HEK293 (cell line): Measurements from ENCODE around the gene HHIPL1.

Experiments
- CTCF ChIA-PET: fragments of 350-600 bp; formaldehyde crosslinking; extraction: SDS; loops from one replicate; lab custom pipeline; 2021; ENCODE audit warnings: antibody characterized with exemption; lab: Yijun Ruan, JAX
- POLR2A ChIA-PET: fragments of 300-600 bp; formaldehyde crosslinking; extraction: SDS; loops from one replicate; lab custom pipeline; 2020; ENCODE audit warnings: antibody characterized with exemption, inconsistent platforms; lab: Yijun Ruan, JAX
- H3K27ac ChIP-seq: fragments of 200-500 bp; sonication (Bioruptor generic); 2 replicates; pipeline ENCODE4 v1.5.1; 2014; ENCODE audit warnings: low read depth, low read length, control low read depth, inconsistent platforms; ENCODE audit errors: extremely low read depth
- H3K36me3 ChIP-seq, 2 experiments: fragments of 200-500 bp in 1 of 2; sonication (Bioruptor generic) in 1 of 2; 1 replicate in 1 of 2; 2 replicates in 1 of 2; pipeline ENCODE4 v1.5.1; 2014 to 2017; ENCODE audit warnings: inconsistent platforms in 2 of 2, low read length in 2 of 2; ENCODE audit not compliant: control insufficient read depth in 2 of 2, insufficient read depth in 1 of 2
- H3K4me1 ChIP-seq: fragments of 200-500 bp; sonication (Bioruptor generic); 2 replicates; pipeline ENCODE4 v1.5.1; 2014; ENCODE audit warnings: mild to moderate bottlenecking, low read length, inconsistent platforms; ENCODE audit not compliant: control insufficient read depth, insufficient read depth
- H3K4me3 ChIP-seq: 2 replicates; pipeline ENCODE4 v1.5.1; 2011; ENCODE audit warnings: low read depth, mild to moderate bottlenecking, control low read depth, low read length, moderate library complexity
- H3K9me3 ChIP-seq: fragments of 200-500 bp; sonication (Bioruptor generic); 2 replicates; pipeline ENCODE4 v1.5.1; 2014; ENCODE audit warnings: low read depth, low read length, inconsistent platforms; ENCODE audit not compliant: control insufficient read depth, insufficient read depth
- EGR2 ChIP-seq: fragments of 450-650 bp; formaldehyde crosslinking; IDR thresholded peaks from 2 replicates; pipeline ENCODE4 v1.5.1; 2016; ENCODE audit warnings: low read depth, missing biosample characterization, missing genetic modification characterization
- HOXA7 ChIP-seq: sonication (generic); formaldehyde crosslinking; IDR thresholded peaks from 2 replicates; pipeline ENCODE4 v1.8.1; 2022; ENCODE audit warnings: missing genetic modification reagents, borderline replicate concordance
- IKZF3 ChIP-seq: fragments of 450-650 bp; IDR thresholded peaks from 2 replicates; pipeline ENCODE4 v1.5.0; 2018; ENCODE audit warnings: missing biosample characterization, mild to moderate bottlenecking, missing genetic modification characterization, moderate library complexity
- PRDM2 ChIP-seq: fragments of 450-650 bp; formaldehyde crosslinking; IDR thresholded peaks from 2 replicates; pipeline ENCODE4 v1.5.1; 2016; ENCODE audit warnings: missing biosample characterization, missing genetic modification characterization, borderline replicate concordance
- REST ChIP-seq: fragments of 450-650 bp; formaldehyde crosslinking; IDR thresholded peaks from 2 replicates; pipeline ENCODE4 v1.5.1; 2016; ENCODE audit warnings: missing biosample characterization, missing genetic modification characterization
- ZBTB1 ChIP-seq: fragments of 450-650 bp; formaldehyde crosslinking; IDR thresholded peaks from 2 replicates; pipeline ENCODE4 v1.5.1; 2016; ENCODE audit warnings: missing biosample characterization, missing genetic modification characterization
- ZFP37 ChIP-seq: fragments of 450-650 bp; formaldehyde crosslinking; IDR thresholded peaks from 2 replicates; pipeline ENCODE4 v1.5.1; 2016; ENCODE audit warnings: missing biosample characterization, missing genetic modification characterization
- ZNF202 ChIP-seq: fragments of 450-650 bp; formaldehyde crosslinking; IDR thresholded peaks from 2 replicates; pipeline ENCODE4 v1.5.1; 2016; ENCODE audit warnings: missing biosample characterization, missing genetic modification characterization, borderline replicate concordance
- ZNF239 ChIP-seq: fragments of 450-650 bp; formaldehyde crosslinking; IDR thresholded peaks from 2 replicates; pipeline ENCODE4 v1.5.1; 2016; ENCODE audit warnings: missing biosample characterization, missing genetic modification characterization
- ZNF354C ChIP-seq: fragments of 450-650 bp; formaldehyde crosslinking; IDR thresholded peaks from 2 replicates; pipeline ENCODE4 v1.5.1; 2016; ENCODE audit warnings: missing biosample characterization, missing genetic modification characterization, low read depth, borderline replicate concordance
- ZNF416 ChIP-seq: fragments of 450-650 bp; formaldehyde crosslinking; IDR thresholded peaks from 2 replicates; pipeline ENCODE4 v1.5.1; 2016; ENCODE audit warnings: missing biosample characterization, missing genetic modification characterization
- ZNF488 ChIP-seq: fragments of 450-650 bp; formaldehyde crosslinking; IDR thresholded peaks from 2 replicates; pipeline ENCODE4 v1.5.1; 2016; ENCODE audit warnings: missing biosample characterization, missing genetic modification characterization
- ZNF664 ChIP-seq: fragments of 450-650 bp; formaldehyde crosslinking; IDR thresholded peaks from 2 replicates; pipeline ENCODE4 v1.5.1; 2016; ENCODE audit warnings: missing biosample characterization, missing genetic modification characterization
- ZNF704 ChIP-seq: fragments of 450-650 bp; formaldehyde crosslinking; IDR thresholded peaks from 2 replicates; pipeline ENCODE4 v1.5.1; 2016; ENCODE audit warnings: missing biosample characterization, missing genetic modification characterization
- TF ChIP-seq, protein P1 (sequence below): fragments of 450-650 bp; formaldehyde crosslinking; IDR thresholded peaks from 2 replicates; pipeline ENCODE4 v1.5.1; 2016; ENCODE audit warnings: missing biosample characterization, missing genetic modification characterization, borderline replicate concordance

HHIPL1 gene

DNA sequence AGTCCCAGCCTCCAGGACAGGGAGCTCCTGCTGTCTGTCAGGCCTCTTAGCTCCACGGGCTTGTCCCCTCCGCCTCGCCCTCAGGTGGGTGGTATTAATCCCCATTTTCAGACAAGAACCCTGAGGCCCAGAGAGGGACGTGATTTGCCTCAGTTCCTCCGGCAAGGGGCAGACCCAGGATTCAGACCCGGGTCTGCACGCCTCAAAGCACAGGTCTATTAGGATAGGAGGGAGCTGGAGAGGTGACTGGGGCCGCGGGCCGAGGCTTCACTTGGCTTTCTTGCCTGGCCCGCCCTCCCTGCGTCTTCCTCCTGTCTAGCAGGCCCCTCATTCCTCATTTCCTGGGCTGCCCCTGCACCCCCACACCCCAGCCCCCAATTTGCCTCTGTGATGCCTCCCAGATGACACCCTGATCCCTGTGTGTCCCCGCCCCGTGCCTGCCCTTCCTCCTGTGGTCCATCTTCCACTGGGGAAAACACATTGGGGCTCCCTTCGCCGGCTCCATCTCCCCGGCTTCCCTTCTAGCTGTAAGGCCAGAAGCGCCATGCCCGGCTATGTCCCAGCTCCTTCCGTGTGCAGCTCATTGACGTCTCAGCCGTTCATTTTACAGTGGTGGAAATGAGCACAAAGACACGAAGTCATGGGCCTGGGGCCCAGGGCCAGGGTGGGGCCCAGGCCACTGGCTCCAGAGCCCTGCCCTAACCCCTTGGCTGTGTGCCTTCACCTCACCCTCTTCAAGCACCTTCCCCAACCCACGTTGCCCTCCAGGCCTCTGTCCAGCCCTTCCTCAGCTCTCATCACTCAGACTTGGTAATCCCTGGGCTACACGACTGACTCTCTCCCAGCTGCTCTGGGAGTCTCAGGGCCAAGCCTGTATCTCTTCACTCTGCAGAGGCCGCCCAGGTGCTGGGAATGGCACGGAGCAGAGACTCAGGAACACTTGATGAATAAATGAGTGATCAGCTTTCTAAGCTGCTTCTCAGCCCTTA lies 23.7 kb downstream of the HHIPL1 start:
- ChIA-PET CTCF (interaction anchor here (0.6 to 2.0 kb wide), 8 partner anchors 9 to 314 kb away, joined by 3 to 6 read pairs (median 4); partner anchors contain the start of gene CYP46A1), POLR2A (interaction anchor here (1.0 kb wide), 1 partner anchor 16 kb away, joined by 3 read pairs; the partner anchor contains the start of gene CYP46A1)
- Histone ChIP-seq H3K27ac (no peak overlapping the region), H3K36me3 (no peaks in the 10 kb centered on the region), H3K4me1 (no peaks in the 10 kb centered on the region; the same call in 1 of the 2 replicates), H3K9me3 (no peaks in the 10 kb centered on the region), H3K4me3 (no peak overlapping the region)
- no peak for TF ChIP-seq ZNF704 (tag by site-specific recombination)
- TF ChIP-seq ZNF416 (tag by site-specific recombination) = no peak
- no peak for TF ChIP-seq ZNF239 (tag by site-specific recombination)
- no peak for TF ChIP-seq ZNF354C (tag by site-specific recombination)
- TF ChIP-seq ZFP37 (tag by site-specific recombination) = no peak
- TF ChIP-seq REST (tag by site-specific recombination) = peak; percentile 59

DNA sequence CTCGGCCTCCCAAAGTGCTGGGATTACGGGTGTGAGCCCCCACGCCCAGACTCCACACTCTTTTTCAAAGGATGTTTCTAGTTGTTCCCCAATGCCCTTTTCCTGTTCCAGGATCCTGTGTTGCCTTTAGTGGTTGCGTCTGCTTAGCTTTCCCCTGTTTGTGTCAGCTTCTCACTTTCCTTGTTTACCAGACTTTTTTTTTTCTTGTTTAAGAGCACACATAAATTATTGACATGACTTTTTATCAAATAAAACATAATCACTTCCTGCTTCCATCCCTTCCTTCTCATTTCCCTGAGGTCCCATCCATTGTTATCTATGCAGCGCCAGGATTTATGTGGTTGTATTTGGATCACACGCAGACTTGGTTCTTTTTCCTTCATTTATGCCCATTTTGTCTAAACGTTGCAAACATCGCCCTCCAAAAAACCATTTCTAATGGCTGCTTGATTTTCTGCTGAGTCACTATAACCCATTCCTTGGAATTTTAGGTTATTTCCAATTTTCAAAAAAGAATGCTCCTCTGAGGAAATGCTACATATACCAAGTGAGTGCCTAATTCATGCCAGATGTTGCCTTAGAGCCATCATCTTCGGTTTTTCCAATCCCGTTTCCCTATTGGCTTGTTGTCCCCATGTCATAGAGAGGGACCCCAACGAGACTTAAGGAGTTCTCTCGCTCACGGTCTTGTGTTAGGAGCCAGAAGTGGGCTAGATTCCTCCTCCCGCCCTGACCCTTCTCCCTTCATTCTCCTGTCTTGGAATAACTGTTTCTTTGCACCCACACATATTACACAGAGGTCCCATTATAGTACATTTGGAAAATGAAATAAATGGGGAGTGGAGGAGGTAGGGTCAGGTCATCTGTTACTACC lies 25.7 kb downstream of the HHIPL1 start:
- CTCF ChIA-PET = interaction anchor here (0.6 kb wide), 1 partner anchor 46 kb away, joined by 3 read pairs; no protein-coding TSS in a partner anchor
- no peaks in the 10 kb centered on the region for H3K36me3 ChIP-seq
- no peak overlapping the region for H3K27ac ChIP-seq
- TF ChIP-seq, protein P1, sequence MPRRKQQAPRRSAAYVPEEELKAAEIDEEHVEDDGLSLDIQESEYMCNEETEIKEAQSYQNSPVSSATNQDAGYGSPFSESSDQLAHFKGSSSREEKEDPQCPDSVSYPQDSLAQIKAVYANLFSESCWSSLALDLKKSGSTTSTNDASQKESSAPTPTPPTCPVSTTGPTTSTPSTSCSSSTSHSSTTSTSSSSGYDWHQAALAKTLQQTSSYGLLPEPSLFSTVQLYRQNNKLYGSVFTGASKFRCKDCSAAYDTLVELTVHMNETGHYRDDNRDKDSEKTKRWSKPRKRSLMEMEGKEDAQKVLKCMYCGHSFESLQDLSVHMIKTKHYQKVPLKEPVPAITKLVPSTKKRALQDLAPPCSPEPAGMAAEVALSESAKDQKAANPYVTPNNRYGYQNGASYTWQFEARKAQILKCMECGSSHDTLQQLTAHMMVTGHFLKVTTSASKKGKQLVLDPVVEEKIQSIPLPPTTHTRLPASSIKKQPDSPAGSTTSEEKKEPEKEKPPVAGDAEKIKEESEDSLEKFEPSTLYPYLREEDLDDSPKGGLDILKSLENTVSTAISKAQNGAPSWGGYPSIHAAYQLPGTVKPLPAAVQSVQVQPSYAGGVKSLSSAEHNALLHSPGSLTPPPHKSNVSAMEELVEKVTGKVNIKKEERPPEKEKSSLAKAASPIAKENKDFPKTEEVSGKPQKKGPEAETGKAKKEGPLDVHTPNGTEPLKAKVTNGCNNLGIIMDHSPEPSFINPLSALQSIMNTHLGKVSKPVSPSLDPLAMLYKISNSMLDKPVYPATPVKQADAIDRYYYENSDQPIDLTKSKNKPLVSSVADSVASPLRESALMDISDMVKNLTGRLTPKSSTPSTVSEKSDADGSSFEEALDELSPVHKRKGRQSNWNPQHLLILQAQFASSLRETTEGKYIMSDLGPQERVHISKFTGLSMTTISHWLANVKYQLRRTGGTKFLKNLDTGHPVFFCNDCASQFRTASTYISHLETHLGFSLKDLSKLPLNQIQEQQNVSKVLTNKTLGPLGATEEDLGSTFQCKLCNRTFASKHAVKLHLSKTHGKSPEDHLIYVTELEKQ (tag by site-specific recombination) = no peak
- TF ChIP-seq ZNF202 (tag by site-specific recombination) (no peak), IKZF3 (tag by site-specific recombination) (no peak), HOXA7 (CRISPR knock-in tag) (no peak), PRDM2 (tag by site-specific recombination) (no peak), ZBTB1 (tag by site-specific recombination) (no peak), ZNF664 (tag by site-specific recombination) (no peak), ZNF488 (tag by site-specific recombination) (no peak), EGR2 (tag by site-specific recombination) (peak; percentile 90)

More for the DNA sequence above, 25.7 kb downstream of the HHIPL1 start:
- no peaks in the 10 kb centered on the region for H3K9me3 ChIP-seq
- no peak overlapping the region for H3K4me3 ChIP-seq
- POLR2A ChIA-PET = no interaction called here
- no peaks in the 10 kb centered on the region for H3K4me1 ChIP-seq
